Transverse colon (tissue), 4 donors: ENCODE data around the gene RPL4. TPM values are rescaled to one million over a fixed set of nuclear protein-coding genes. Genes with fewer than 3 reads are reported as not detected.
"Not testable (repeated sequence)": the region's sequence is repeated elsewhere in the genome, so short reads cannot be mapped to it uniquely, and the experiment has no call there.

ENCODE experiments used
- DNase-seq: peaks from one replicate; pipeline ENCODE4 v3.0.0-alpha.2; 2019
- H3K27ac ChIP-seq, 4 donors: fragments of 200-600 bp; sonication (generic); 2 replicates each; pipeline ENCODE4 v1.5.1; 2016 to 2018; ENCODE audit warnings: inconsistent platforms in 4 of 4
- H3K27me3 ChIP-seq: fragments of 200-600 bp; sonication (generic); 2 replicates; pipeline ENCODE4 v1.5.1; 2017; ENCODE audit warnings: inconsistent platforms
- H3K36me3 ChIP-seq, 4 donors: fragments of 200-600 bp; sonication (generic); 2 replicates each; pipeline ENCODE4 v1.5.1; 2017 to 2019; ENCODE audit warnings: inconsistent platforms in 4 of 4
- H3K4me1 ChIP-seq, 4 donors: fragments of 200-600 bp; sonication (generic); 2 replicates each; pipeline ENCODE4 v1.5.1; 2017 to 2020; ENCODE audit warnings: inconsistent platforms in 4 of 4
- H3K4me3 ChIP-seq, 4 donors: fragments of 200-600 bp; sonication (generic); 1 replicate in 1 of 4; 2 replicates in 3 of 4; pipeline versions ENCODE4 v1.5.1 to v1.6.1; 2017 to 2019; ENCODE audit warnings: inconsistent platforms in 4 of 4
- H3K9me3 ChIP-seq, 2 donors: fragments of 200-600 bp; sonication (generic); 2 replicates each; pipeline ENCODE4 v1.5.1; 2017 to 2019; ENCODE audit warnings: inconsistent platforms in 2 of 2
- EP300 ChIP-seq: sonication (generic); formaldehyde crosslinking; IDR thresholded peaks from one replicate; pipeline ENCODE4 v1.6.1; 2017; ENCODE audit warnings: antibody characterized with exemption, low read depth
- POLR2A ChIP-seq: fragments of 450-650 bp; IDR thresholded peaks from one replicate; pipeline ENCODE4 v1.6.1; 2016; ENCODE audit warnings: antibody characterized with exemption, mild to moderate bottlenecking, moderate library complexity
- POLR2AphosphoS5 ChIP-seq, 3 donors: sonication (generic); formaldehyde crosslinking; IDR thresholded peaks; one replicate each; pipeline ENCODE4 v1.6.1; 2016; ENCODE audit warnings: antibody characterized with exemption in 3 of 3
- WGBS, 2 donors: methylation state at CpG; one replicate each; pipeline ENCODE4 v1.1.5; 2018; ENCODE audit warnings: low coverage in 1 of 2; 5-methylcytosine and 5-hydroxymethylcytosine counted together
- in situ Hi-C, 4 donors: fragments of 200-750 bp; cut with MboI; loops; one replicate each; pipeline versions ENCODE4 v1.15.0 to v1.15.1; 2017; ENCODE audit warnings: low sequenced_read_pairs in 3 of 4, low pct_ligation_motif_present in 1 of 4, low pct_unique_long_range_greater_than_20kb in 1 of 4
- intact Hi-C: fragments of 100-400 bp; cut with DNase I; formaldehyde crosslinking; loops from one replicate; pipeline ENCODE4 v1.15.1; 2023; ENCODE audit warnings: low total_unique reads
- total RNA-seq, 4 donors: library from RNA; depleted of rRNA; stranded (reverse); fragments of >200 nt; gene quantifications; one replicate each; pipeline ENCODE4 v1.1.0, GENCODE V29; 2016
- TF ChIP-seq, protein P1 (sequence below), 5 experiments: fragments of 200-600 bp in 3 of 5; fragments of 450-650 bp in 2 of 5; sonication (generic) in 3 of 5; IDR thresholded peaks; 1 replicate in 2 of 5; 2 replicates in 3 of 5; pipeline ENCODE4 v1.5.1; 2016 to 2017; ENCODE audit warnings: antibody characterized with exemption in 5 of 5, inconsistent platforms in 3 of 5, mild to moderate bottlenecking in 2 of 5, moderate library complexity in 1 of 5

Gene RPL4
- total RNA-seq, 4 donors from 2014 or later: 1,084 to 1,586 (median 1,392) TPM

DNA sequence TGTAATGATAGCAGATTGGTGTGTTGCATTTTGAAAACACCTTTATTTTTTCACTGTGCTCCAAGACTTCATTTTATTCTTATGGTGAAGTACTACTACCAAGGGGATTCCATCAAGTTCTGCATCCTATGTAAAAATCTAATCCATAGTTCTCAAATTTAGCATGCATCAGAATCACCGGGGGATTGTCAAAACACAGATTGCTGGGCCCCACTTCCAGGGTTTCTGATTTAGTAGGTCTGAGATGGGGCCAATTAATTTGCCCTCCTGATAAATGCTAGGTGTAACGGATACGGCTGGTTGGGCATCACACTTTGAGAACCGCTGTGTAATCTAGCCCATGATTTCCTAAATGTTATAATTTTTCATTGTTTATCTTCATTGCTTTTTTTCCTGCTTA, 1.2 kb upstream of the RPL4 start:
- Histone ChIP-seq H3K4me3 (peak overlapping the region in 3 of 4 donors; percentile 58 to 93 (median 84)), H3K4me1 (peaks cover 11 to 32% (median 22%) of the 10 kb centered on the region in 4 donors), H3K27ac (peak overlapping the region; percentile 88 to 98 (median 92)), H3K36me3 (peaks cover 0 to 22% (median 10%) of the 10 kb centered on the region in 4 donors), H3K9me3 (no peaks in the 10 kb centered on the region), H3K27me3 (no peaks in the 10 kb centered on the region)
- intact Hi-C loops: loop anchor here (2.0 kb wide), 1 partner anchor 119 kb away; the partner anchor contains the start of gene MAP2K1
- no peak for DNase-seq
- 52% methylated on average over 4 of the region's 4 CpGs for WGBS, 2 donors
- TF ChIP-seq POLR2A (no peak), EP300 (no peak), POLR2AphosphoS5 (IDR thresholded peaks at IDR 0.05) (no peak)
- TF ChIP-seq, protein P1, sequence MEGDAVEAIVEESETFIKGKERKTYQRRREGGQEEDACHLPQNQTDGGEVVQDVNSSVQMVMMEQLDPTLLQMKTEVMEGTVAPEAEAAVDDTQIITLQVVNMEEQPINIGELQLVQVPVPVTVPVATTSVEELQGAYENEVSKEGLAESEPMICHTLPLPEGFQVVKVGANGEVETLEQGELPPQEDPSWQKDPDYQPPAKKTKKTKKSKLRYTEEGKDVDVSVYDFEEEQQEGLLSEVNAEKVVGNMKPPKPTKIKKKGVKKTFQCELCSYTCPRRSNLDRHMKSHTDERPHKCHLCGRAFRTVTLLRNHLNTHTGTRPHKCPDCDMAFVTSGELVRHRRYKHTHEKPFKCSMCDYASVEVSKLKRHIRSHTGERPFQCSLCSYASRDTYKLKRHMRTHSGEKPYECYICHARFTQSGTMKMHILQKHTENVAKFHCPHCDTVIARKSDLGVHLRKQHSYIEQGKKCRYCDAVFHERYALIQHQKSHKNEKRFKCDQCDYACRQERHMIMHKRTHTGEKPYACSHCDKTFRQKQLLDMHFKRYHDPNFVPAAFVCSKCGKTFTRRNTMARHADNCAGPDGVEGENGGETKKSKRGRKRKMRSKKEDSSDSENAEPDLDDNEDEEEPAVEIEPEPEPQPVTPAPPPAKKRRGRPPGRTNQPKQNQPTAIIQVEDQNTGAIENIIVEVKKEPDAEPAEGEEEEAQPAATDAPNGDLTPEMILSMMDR (IDR thresholded peaks at IDR 0.05): no peak
- in situ Hi-C loops: no loop called here

DNA sequence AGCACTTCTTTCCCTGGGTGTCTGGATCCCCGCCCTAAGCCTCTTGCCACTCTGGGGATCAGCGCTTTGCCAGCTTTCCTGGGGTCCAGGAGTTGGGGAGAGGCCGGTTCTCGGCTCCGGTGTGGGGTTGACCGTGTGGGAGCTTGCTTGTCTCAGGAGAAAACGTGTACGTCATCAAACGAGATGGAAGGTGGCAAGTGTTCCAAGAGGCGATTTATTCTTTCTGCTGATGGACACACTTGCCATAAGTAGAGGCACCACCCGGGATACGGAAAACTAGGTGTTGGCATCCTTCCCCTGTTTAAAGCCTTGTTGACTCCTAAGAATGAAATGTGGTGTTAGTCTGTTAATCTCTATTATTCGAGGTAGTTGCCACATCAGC, 766 bp upstream of the RPL4 start:
- TF ChIP-seq, protein P1 (IDR thresholded peaks at IDR 0.05): no peak
- TF ChIP-seq POLR2AphosphoS5 (IDR thresholded peaks at IDR 0.05): no peak
- no peak for TF ChIP-seq EP300
- no peak for TF ChIP-seq POLR2A
- in situ Hi-C loops: no loop called here
- Histone ChIP-seq H3K36me3 (peaks cover 0 to 26% (median 12%) of the 10 kb centered on the region in 4 donors), H3K4me3 (peak overlapping the region; percentile 58 to 96 (median 88)), H3K4me1 (peaks cover 11 to 32% (median 22%) of the 10 kb centered on the region in 4 donors), H3K27me3 (no peaks in the 10 kb centered on the region), H3K27ac (peak overlapping the region; percentile 88 to 98 (median 92)), H3K9me3 (no peaks in the 10 kb centered on the region)
- intact Hi-C loops: loop anchor here (2.0 kb wide), 1 partner anchor 119 kb away; the partner anchor contains the start of gene MAP2K1
- 1 to 3% methylated on average over 4 to 13 of the region's 13 CpGs for WGBS, 2 donors
- no peak for DNase-seq

DNA sequence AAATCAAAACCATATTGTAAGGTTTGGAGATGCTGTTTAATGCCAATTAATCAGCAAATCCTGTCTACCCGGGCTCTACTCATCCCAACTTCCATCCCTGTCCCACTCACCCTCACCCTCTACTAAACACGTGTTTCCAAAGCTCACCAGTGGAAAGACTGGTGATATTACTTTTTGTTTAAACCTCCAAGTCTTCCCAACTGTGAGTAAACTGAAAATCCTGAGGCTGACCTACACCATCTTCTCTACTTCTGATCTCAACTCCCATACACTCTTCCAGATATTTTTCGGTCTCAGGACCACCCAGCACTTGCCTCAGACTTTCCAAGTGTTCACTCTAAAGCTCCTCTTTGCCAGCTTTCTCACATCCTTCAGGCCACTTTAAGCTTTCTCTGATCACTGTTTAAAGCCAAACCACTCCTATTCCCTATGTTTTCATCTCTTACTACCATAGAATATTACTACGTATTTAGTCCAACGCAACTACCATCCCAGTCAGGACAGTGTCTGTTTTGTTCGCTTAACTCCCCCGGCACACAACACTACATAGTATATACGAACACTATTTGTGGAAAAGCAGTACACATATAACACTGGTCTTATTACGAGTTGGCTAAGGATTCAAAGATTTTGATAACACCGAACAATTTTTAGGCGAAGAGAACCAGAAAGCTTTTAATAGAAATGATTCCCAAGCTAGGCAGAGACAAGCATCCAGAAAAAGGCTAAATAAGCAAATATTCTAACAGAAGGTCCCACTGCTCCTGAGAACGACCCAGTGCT, 684 bp downstream of the RPL4 start:
- TF ChIP-seq POLR2A (no peak), POLR2AphosphoS5 (IDR thresholded peaks at IDR 0.05) (no peak), EP300 (no peak)
- TF ChIP-seq, protein P1 (IDR thresholded peaks at IDR 0.05): no peak
- DNase-seq: no peak
- Histone ChIP-seq H3K27ac (peak overlapping the region; percentile 88 to 98 (median 92)), H3K36me3 (peaks cover 0 to 41% (median 19%) of the 10 kb centered on the region in 4 donors), H3K27me3 (no peaks in the 10 kb centered on the region), H3K4me1 (peaks cover 11 to 32% (median 22%) of the 10 kb centered on the region in 4 donors), H3K4me3 (peak overlapping the region; percentile 58 to 96 (median 88)), H3K9me3 (no peaks in the 10 kb centered on the region)
- WGBS, 2 donors: 1 to 3% methylated on average over 10 to 12 of the region's 12 CpGs
- intact Hi-C loops: loop anchor here (2.0 kb wide), 1 partner anchor 117 kb away; the partner anchor contains the start of gene MAP2K1
- in situ Hi-C loops: no loop called here

DNA sequence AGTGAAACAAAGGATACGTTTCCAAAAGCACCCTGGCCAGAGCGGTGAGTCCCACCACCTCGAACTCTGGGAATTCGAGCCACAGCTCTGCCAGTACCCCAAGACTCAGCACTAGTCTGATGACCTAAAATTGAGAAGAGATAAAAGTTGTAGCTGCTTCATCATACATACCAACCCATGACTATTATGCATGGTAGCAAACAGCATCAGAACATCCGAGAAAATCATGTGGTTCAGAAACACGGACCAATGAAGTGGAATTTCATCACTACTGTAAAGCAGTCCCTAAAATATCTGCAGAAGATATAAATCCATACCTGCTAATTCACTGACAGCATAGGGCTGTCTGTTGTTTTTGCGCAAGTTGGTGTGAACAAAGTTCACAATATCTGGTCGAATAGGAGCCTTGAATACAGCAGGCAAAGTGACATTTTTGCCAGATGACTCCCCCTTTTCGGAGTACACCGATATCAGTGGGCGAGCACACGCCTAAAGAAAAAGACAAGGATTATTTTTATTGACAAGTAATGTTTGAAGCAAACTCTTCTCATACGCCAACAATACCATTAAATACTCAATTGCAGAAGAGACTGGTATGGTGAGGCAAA, 1.5 kb downstream of the RPL4 start:
- H3K27me3 ChIP-seq, in situ Hi-C loops, H3K9me3 ChIP-seq, DNase-seq, intact Hi-C loops: not testable (repeated sequence)
- Histone ChIP-seq H3K4me1 (peaks cover 13 to 35% (median 22%) of the 10 kb centered on the region in 4 donors), H3K27ac (peak overlapping the region; percentile 88 to 98 (median 92)), H3K36me3 (peaks cover 0 to 44% (median 21%) of the 10 kb centered on the region in 4 donors), H3K4me3 (peak overlapping the region in 2 of 4 donors; percentile 58 to 84)
- 38 to 46% methylated on average over 11 to 13 of the region's 13 CpGs for WGBS, 2 donors
